ENCODE data around the gene SYTL5. TPM values are rescaled to one million over a fixed set of nuclear protein-coding genes. Genes with fewer than 3 reads are reported as not detected.

The SYTL5 gene
- total RNA-seq, 1 donor from 2014 or later = 0.08 TPM

DNA sequence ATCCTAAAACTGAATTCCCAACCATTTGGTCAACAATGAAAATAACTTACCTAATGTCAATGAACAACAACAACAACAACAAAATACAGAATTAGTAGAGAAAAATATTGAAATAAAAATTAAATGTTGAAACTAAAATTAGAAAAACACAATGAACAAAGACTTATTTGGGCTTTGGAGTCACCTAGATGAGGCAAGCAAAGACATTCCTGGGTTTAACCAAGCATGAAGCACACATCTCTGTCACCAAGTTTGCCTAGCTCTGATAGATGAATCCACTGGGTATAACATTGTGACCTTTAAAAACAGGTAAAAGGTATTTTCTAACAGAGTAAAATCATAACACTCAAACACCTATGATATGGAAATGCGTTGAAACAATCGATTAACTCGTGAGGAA is 13.2 kb upstream of the SYTL5 start:
- H3K36me3 ChIP-seq (ENCODE audit: control insufficient read depth, insufficient read depth, low read length) = no peaks in the 10 kb centered on the region
- DNase-seq (ENCODE audit: low read depth) = no peak
- H3K27me3 ChIP-seq (ENCODE audit: control insufficient read depth, insufficient read depth, low read length) = no peaks in the 10 kb centered on the region
- H3K4me3 ChIP-seq (ENCODE audit: low read depth, low read length) = no peak overlapping the region
- TF ChIP-seq, protein P1, sequence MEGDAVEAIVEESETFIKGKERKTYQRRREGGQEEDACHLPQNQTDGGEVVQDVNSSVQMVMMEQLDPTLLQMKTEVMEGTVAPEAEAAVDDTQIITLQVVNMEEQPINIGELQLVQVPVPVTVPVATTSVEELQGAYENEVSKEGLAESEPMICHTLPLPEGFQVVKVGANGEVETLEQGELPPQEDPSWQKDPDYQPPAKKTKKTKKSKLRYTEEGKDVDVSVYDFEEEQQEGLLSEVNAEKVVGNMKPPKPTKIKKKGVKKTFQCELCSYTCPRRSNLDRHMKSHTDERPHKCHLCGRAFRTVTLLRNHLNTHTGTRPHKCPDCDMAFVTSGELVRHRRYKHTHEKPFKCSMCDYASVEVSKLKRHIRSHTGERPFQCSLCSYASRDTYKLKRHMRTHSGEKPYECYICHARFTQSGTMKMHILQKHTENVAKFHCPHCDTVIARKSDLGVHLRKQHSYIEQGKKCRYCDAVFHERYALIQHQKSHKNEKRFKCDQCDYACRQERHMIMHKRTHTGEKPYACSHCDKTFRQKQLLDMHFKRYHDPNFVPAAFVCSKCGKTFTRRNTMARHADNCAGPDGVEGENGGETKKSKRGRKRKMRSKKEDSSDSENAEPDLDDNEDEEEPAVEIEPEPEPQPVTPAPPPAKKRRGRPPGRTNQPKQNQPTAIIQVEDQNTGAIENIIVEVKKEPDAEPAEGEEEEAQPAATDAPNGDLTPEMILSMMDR (IDR thresholded peaks at IDR 0.05; ENCODE audit: insufficient read depth, low read length, poor library complexity, severe bottlenecking) = no peak

DNA sequence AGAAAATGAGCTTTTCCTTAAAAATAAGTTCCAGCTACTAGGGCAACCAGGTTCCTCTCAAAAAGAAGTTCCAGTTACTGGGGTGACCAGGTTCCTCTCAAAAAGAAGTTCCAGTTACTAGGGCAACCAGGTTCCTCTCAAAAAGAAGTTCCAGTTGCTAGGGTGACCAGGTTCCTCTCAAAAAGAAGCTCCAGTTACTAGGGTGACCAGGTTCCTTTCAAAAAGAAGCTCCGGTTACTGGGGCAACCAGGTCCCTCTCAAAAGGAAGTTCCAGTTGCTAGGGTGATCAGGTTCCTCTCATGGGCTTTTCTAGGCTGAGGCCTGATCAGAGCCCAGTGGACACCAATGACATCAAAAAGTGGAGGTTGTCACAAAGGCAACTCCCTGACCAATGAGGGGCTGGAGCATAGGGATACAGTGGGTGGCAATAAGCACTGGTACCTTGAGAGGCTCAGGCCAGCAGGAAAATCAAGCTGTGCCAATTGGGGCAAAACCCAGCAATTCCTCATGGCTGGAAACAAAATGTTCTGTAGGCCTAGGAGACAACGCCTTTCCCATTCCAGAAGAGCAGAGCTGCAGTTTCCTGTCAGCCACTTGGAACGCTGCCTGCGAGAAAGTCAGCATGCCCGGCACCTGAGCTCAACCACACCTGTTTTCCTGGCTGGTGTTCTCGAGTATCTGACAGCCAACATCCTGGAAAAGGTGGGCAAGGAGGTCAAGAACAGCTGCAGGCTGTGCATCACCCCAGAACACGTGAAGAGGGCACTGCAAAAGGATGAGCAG is 12.3 kb upstream of the SYTL5 start:
- Histone ChIP-seq H3K36me3 (ENCODE audit: control insufficient read depth, insufficient read depth, low read length) (no peaks in the 10 kb centered on the region), H3K27me3 (ENCODE audit: control insufficient read depth, insufficient read depth, low read length) (no peaks in the 10 kb centered on the region), H3K4me3 (ENCODE audit: low read depth, low read length) (no peak overlapping the region)
- DNase-seq (ENCODE audit: low read depth) = no peak
- TF ChIP-seq, protein P1 (IDR thresholded peaks at IDR 0.05; ENCODE audit: insufficient read depth, low read length, poor library complexity, severe bottlenecking) = no peak

DNA sequence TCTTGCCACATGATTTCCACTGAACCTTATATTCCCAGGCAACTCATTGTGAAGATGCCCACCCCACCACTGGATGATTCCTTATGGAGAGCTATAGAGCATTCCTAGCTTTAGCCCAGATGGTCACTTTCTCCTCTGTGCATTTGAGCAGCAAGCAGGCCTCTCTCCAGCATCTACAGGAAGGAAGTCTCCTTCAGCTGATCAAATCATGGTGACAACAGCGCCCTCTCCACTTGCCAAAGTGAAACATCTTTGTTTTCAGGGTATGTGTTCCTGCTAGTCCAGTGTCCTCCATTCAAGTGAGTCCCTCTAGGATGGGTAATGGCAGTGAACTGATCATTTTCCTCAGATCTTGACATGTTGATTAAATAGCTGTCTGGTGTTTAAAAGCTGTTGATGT is 10.9 kb upstream of the SYTL5 start:
- DNase-seq (ENCODE audit: low read depth) = no peak
- TF ChIP-seq, protein P1 (IDR thresholded peaks at IDR 0.05; ENCODE audit: insufficient read depth, low read length, poor library complexity, severe bottlenecking) = no peak
- H3K27me3 ChIP-seq (ENCODE audit: control insufficient read depth, insufficient read depth, low read length) = no peaks in the 10 kb centered on the region
- H3K4me3 ChIP-seq (ENCODE audit: low read depth, low read length) = no peak overlapping the region
- H3K36me3 ChIP-seq (ENCODE audit: control insufficient read depth, insufficient read depth, low read length) = no peaks in the 10 kb centered on the region

DNA sequence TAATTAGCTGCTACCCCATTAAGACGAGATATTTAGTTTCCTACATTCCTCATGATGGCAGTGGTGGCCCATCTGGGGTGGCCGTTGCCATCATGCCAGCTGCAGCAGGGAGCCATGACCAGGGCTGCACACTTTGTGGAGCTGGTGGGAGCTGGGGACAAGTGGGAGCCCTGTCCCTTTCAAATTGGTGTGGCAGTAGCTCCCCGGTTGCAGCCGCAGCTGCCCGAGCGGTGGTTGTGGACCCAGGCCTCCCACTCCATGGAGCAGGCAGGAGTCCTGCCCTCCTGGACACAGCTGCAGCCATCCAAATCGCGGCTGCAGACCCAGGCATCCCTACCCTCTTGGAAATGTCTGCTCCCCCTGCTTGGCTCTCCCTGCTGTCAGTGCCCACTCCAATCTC is 9.3 kb upstream of the SYTL5 start:
- TF ChIP-seq, protein P1 (IDR thresholded peaks at IDR 0.05; ENCODE audit: insufficient read depth, low read length, poor library complexity, severe bottlenecking) = no peak
- DNase-seq (ENCODE audit: low read depth) = no peak
- H3K36me3 ChIP-seq (ENCODE audit: control insufficient read depth, insufficient read depth, low read length) = no peaks in the 10 kb centered on the region

DNA sequence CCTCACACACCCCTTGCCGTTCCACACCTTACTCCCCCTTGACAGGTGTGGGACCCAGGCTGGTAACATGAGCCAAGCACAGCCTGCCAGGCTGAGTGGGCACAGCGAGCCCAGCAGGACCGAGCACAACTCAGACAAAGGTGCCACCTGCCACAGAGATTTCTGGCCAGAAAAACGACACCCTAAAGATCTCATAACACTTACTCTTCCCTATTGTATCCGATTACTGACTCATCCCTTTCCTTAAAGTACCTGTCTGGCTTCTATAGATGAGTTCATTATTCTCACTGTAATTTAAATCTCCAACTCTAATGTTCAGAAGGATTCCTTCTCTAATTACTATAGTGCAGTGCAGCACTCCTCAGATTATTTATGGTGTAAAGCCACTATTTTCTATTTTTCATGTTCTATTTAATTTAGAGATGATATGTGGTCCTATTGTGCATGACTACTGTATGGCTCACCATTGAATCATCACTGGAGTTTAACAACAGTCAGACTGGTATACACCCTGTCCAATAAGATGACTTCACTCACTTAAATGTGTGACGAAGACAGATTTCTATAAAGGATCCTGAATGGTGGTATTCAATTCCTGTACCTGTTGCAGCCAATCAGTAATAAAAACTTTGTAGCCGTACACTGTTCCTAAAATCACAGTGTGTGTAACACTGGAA is 7.6 kb upstream of the SYTL5 start:
- TF ChIP-seq, protein P1 (IDR thresholded peaks at IDR 0.05; ENCODE audit: insufficient read depth, low read length, poor library complexity, severe bottlenecking) = no peak
- peak; percentile 25 for DNase-seq (ENCODE audit: low read depth)
- H3K27me3 ChIP-seq (ENCODE audit: control insufficient read depth, insufficient read depth, low read length) = no peaks in the 10 kb centered on the region

More for the DNA sequence above, 9.3 kb upstream of the SYTL5 start:
- no peaks in the 10 kb centered on the region for H3K27me3 ChIP-seq (ENCODE audit: control insufficient read depth, insufficient read depth, low read length)
- H3K4me3 ChIP-seq (ENCODE audit: low read depth, low read length) = no peak overlapping the region

More for the DNA sequence above, 7.6 kb upstream of the SYTL5 start:
- no peak overlapping the region for H3K4me3 ChIP-seq (ENCODE audit: low read depth, low read length)
- H3K36me3 ChIP-seq (ENCODE audit: control insufficient read depth, insufficient read depth, low read length) = no peaks in the 10 kb centered on the region
